ENCODE data around the gene FAM107B.

Gene FAM107B

GRCh38 chr10:14572811-14573210 is 201.9 kb downstream of the FAM107B start:
- DNase-seq: no peak

- peak; percentile 69 to 76 for DNase-seq
Observed at GRCh38 chr10:14571866-14572507, 202.7 kb downstream of the FAM107B start.

- DNase-seq: no peak
Observed at GRCh38 chr10:14570800-14571199, 203.9 kb downstream of the FAM107B start.

GRCh38 chr10:14569274-14570060 is 205.2 kb downstream of the FAM107B start:
- peak in 1 of 2 experiments; percentile 43 for DNase-seq

GRCh38 chr10:14567421-14567820 is 207.3 kb downstream of the FAM107B start:
- no peak for DNase-seq

GRCh38 chr10:14566498-14566897 is 208.2 kb downstream of the FAM107B start:
- DNase-seq: no peak

- no peak for DNase-seq
Observed at GRCh38 chr10:14565199-14565598, 209.5 kb downstream of the FAM107B start.

- no peak for DNase-seq
Observed at GRCh38 chr10:14564268-14564744, 210.4 kb downstream of the FAM107B start.

GRCh38 chr10:14563359-14563940 is 211.2 kb downstream of the FAM107B start:
- DNase-seq: no peak

GRCh38 chr10:14563076-14563336 is 211.7 kb downstream of the FAM107B start:
- no peak for DNase-seq

- no peak for DNase-seq
Observed at GRCh38 chr10:14562218-14563075, 212.2 kb downstream of the FAM107B start.

GRCh38 chr10:14560791-14561765 is 213.6 kb downstream of the FAM107B start:
- peak in 1 of 2 experiments; percentile 53 for DNase-seq

GRCh38 chr10:14560274-14560673 is 214.4 kb downstream of the FAM107B start:
- peak; percentile 77 to 80 for DNase-seq

GRCh38 chr10:14558025-14558424 is 216.7 kb downstream of the FAM107B start:
- DNase-seq: no peak

- no peak for DNase-seq
Observed at GRCh38 chr10:14557567-14557966, 217.1 kb downstream of the FAM107B start.

GRCh38 chr10:14556285-14556956 is 218.3 kb downstream of the FAM107B start:
- DNase-seq: peak in 1 of 2 experiments; percentile 48

GRCh38 chr10:14555807-14556206 is 218.9 kb downstream of the FAM107B start:
- no peak for DNase-seq

- DNase-seq: no peak
Observed at GRCh38 chr10:14554491-14555205, 220.0 kb downstream of the FAM107B start.

- no peak for DNase-seq
Observed at GRCh38 chr10:14554091-14554490, 220.6 kb downstream of the FAM107B start.

- no peak for DNase-seq
Observed at GRCh38 chr10:14553448-14553847, 221.2 kb downstream of the FAM107B start.

GRCh38 chr10:14552015-14552414 is 222.7 kb downstream of the FAM107B start:
- no peak for DNase-seq

All from activated T-cell treated with anti-CD3 and anti-CD28 coated beads, Interleukin-2, amount 50 U/mL, for 48 hours (primary cell).